DOHH2 (cell line): ENCODE data around the gene USP17L29.
"Not testable (repeated sequence)": the region's sequence is repeated elsewhere in the genome, so short reads cannot be mapped to it uniquely, and the experiment has no call there.

Experiments
- H3F3A ChIP-seq: fragments of 200-600 bp; sonication (generic), shearing (Covaris generic); 2 replicates; pipeline ENCODE4 v1.6.0; 2016; ENCODE audit warnings: antibody characterized with exemption, mild to moderate bottlenecking; ENCODE audit not compliant: control insufficient read depth, insufficient read depth
- H3K27ac ChIP-seq: fragments of 200-600 bp; sonication (generic); 2 replicates; pipeline ENCODE4 v1.5.1; 2014; ENCODE audit warnings: low read depth, mild to moderate bottlenecking, low read length, moderate library complexity
- H3K27me3 ChIP-seq: fragments of 200-600 bp; sonication (generic); 2 replicates; pipeline ENCODE4 v1.6.1; 2014; ENCODE audit warnings: mild to moderate bottlenecking, low read length, mixed read lengths; ENCODE audit not compliant: control insufficient read depth
- H3K36me3 ChIP-seq: fragments of 200-600 bp; sonication (generic); 2 replicates; pipeline ENCODE4 v1.6.1; 2014; ENCODE audit warnings: mild to moderate bottlenecking, low read length, moderate library complexity, mixed read lengths; ENCODE audit not compliant: control insufficient read depth
- H3K4me1 ChIP-seq: fragments of 200-600 bp; sonication (generic); 2 replicates; pipeline ENCODE4 v1.6.1; 2014; ENCODE audit warnings: mild to moderate bottlenecking, low read length, mixed read lengths; ENCODE audit not compliant: control insufficient read depth
- H3K4me2 ChIP-seq: fragments of 200-600 bp; sonication (generic); 2 replicates; pipeline ENCODE4 v1.6.0; 2014; ENCODE audit warnings: mild to moderate bottlenecking, low read length, moderate library complexity
- H3K4me3 ChIP-seq: fragments of 200-600 bp; sonication (generic); 2 replicates; pipeline ENCODE4 v1.5.1; 2014; ENCODE audit warnings: mild to moderate bottlenecking, low read length, mixed read lengths
- H3K79me2 ChIP-seq: fragments of 200-600 bp; sonication (generic); 2 replicates; pipeline ENCODE4 v1.6.1; 2014; ENCODE audit warnings: mild to moderate bottlenecking, low read length, mixed read lengths; ENCODE audit not compliant: control insufficient read depth
- H3K9me2 ChIP-seq: fragments of 200-600 bp; sonication (generic); replicated peaks from 2 replicates; pipeline ENCODE4 v1.6.1; 2014; ENCODE audit warnings: mild to moderate bottlenecking, low read length, mixed read lengths; ENCODE audit not compliant: control insufficient read depth
- H3K9me3 ChIP-seq: fragments of 200-600 bp; sonication (generic); 2 replicates; pipeline ENCODE4 v1.6.1; 2014; ENCODE audit warnings: antibody characterized with exemption, low read length, mixed read lengths; ENCODE audit not compliant: control insufficient read depth, insufficient read depth
- H4K20me1 ChIP-seq: fragments of 200-600 bp; sonication (generic); 2 replicates; pipeline ENCODE4 v1.6.0; 2014; ENCODE audit warnings: low read depth, mild to moderate bottlenecking, antibody characterized with exemption, low read length, moderate library complexity; ENCODE audit not compliant: control insufficient read depth, insufficient read depth

The USP17L29 gene, protein sequence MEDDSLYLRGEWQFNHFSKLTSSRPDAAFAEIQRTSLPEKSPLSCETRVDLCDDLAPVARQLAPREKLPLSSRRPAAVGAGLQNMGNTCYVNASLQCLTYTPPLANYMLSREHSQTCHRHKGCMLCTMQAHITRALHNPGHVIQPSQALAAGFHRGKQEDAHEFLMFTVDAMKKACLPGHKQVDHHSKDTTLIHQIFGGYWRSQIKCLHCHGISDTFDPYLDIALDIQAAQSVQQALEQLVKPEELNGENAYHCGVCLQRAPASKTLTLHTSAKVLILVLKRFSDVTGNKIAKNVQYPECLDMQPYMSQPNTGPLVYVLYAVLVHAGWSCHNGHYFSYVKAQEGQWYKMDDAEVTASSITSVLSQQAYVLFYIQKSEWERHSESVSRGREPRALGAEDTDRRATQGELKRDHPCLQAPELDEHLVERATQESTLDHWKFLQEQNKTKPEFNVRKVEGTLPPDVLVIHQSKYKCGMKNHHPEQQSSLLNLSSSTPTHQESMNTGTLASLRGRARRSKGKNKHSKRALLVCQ

DNA sequence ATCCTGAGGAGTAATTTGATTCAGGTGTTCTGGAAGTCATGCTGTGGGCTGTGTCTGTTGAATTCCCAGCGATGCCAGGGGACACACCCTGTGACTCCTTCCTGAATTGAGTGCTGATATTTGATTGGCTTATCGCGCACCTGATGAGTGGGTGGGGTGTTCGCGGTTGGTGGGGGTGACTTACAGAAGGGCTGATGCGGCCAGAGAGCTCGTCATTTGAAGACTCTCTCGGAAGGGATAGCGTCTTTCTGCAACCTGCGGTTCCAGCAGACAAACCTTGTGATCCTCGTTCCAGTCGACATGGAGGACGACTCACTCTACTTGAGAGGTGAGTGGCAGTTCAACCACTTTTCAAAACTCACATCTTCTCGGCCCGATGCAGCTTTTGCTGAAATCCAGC, at the start of gene USP17L29:
Gene USP17L29, plus strand, starts transcription at position 301 of the 400 bp plus-strand sequence. Its CDS starts 0 bp downstream, at position 301.
- not testable (repeated sequence) for H3K36me3 ChIP-seq, H3K4me1 ChIP-seq, H3F3A ChIP-seq

DNA sequence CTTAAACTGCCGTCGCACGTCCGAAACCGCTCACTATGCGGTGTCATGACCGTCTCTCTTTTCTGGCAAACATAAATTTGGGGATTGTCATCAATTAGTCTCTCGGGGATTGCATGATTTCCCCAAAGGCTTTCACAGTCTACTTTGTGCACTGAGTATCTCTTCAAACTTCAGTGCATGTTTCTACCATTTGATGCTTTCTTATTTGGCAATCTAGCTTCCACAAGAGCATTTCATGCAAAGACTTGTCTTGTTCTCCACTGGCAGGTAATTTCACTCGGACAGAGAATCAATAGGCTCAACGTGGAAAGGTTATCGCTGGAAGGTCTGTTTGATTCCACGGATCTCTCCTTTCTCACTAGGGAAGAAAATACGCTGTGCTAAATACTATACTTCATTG, 29.2 kb upstream of the USP17L29 start:
- H3K4me3 ChIP-seq, H3K36me3 ChIP-seq, H3K79me2 ChIP-seq: not testable (repeated sequence)

More for the DNA sequence above, at the start of gene USP17L29:
- not testable (repeated sequence) for H4K20me1 ChIP-seq, H3K9me3 ChIP-seq, H3K79me2 ChIP-seq, H3K4me3 ChIP-seq, H3K27ac ChIP-seq, H3K9me2 ChIP-seq, H3K4me2 ChIP-seq, H3K27me3 ChIP-seq

GRCh38 chr4:9324865-9325264, 28.6 kb upstream of the USP17L29 start, which contains the start of gene USP17L24:
TSS of gene USP17L24 (plus strand) at chr4:9325165. CDS start at chr4:9325165, 0 bp downstream.
- not testable (repeated sequence) for H3K4me2 ChIP-seq, H3K9me2 ChIP-seq, H3F3A ChIP-seq, H3K36me3 ChIP-seq, H4K20me1 ChIP-seq, H3K27me3 ChIP-seq, H3K4me1 ChIP-seq, H3K4me3 ChIP-seq, H3K9me3 ChIP-seq, H3K79me2 ChIP-seq, H3K27ac ChIP-seq

More for the DNA sequence above, 29.2 kb upstream of the USP17L29 start:
- H3K9me3 ChIP-seq, H3K9me2 ChIP-seq, H3K4me2 ChIP-seq, H4K20me1 ChIP-seq, H3K4me1 ChIP-seq, H3F3A ChIP-seq, H3K27me3 ChIP-seq, H3K27ac ChIP-seq: not testable (repeated sequence)

GRCh38 chr4:9329611-9330010, 23.8 kb upstream of the USP17L29 start, which contains the start of gene USP17L25:
TSS of gene USP17L25 (plus strand) at chr4:9329911. CDS start at chr4:9329911, 0 bp downstream.
- not testable (repeated sequence) for H3K4me3 ChIP-seq, H3K79me2 ChIP-seq, H3K27me3 ChIP-seq, H3K4me1 ChIP-seq, H3K9me2 ChIP-seq, H3K36me3 ChIP-seq, H3K9me3 ChIP-seq, H4K20me1 ChIP-seq, H3K4me2 ChIP-seq, H3F3A ChIP-seq, H3K27ac ChIP-seq

GRCh38 chr4:9334358-9334757, 19.1 kb upstream of the USP17L29 start, which contains the start of gene USP17L26:
TSS of gene USP17L26 (plus strand) at chr4:9334658. CDS start at chr4:9334658, 0 bp downstream.
- not testable (repeated sequence) for H3K27me3 ChIP-seq, H3K9me2 ChIP-seq, H3K4me2 ChIP-seq, H3K27ac ChIP-seq, H3K4me3 ChIP-seq, H3K4me1 ChIP-seq, H3F3A ChIP-seq, H3K36me3 ChIP-seq, H3K79me2 ChIP-seq, H3K9me3 ChIP-seq, H4K20me1 ChIP-seq

DNA sequence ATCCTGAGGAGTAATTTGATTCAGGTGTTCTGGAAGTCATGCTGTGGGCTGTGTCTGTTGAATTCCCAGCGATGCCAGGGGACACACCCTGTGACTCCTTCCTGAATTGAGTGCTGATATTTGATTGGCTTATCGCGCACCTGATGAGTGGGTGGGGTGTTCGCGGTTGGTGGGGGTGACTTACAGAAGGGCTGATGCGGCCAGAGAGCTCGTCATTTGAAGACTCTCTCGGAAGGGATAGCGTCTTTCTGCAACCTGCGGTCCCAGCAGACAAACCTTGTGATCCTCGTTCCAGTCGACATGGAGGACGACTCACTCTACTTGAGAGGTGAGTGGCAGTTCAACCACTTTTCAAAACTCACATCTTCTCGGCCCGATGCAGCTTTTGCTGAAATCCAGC, 14.3 kb upstream of the USP17L29 start, which contains the start of gene USP17L5:
Gene USP17L5, plus strand, starts transcription at position 301 of the 400 bp plus-strand sequence. Its CDS starts 0 bp downstream, at position 301.
- H3K27me3 ChIP-seq, H3K36me3 ChIP-seq, H3K4me2 ChIP-seq, H3K4me1 ChIP-seq, H3K9me2 ChIP-seq, H3K9me3 ChIP-seq, H3F3A ChIP-seq, H3K27ac ChIP-seq, H3K4me3 ChIP-seq, H4K20me1 ChIP-seq, H3K79me2 ChIP-seq: not testable (repeated sequence)

GRCh38 chr4:9343848-9344247, 9.6 kb upstream of the USP17L29 start, which contains the start of gene USP17L27:
TSS of gene USP17L27 (plus strand) at chr4:9344148. CDS start at chr4:9344148, 0 bp downstream.
- H4K20me1 ChIP-seq, H3K27ac ChIP-seq, H3K9me2 ChIP-seq, H3F3A ChIP-seq, H3K9me3 ChIP-seq, H3K36me3 ChIP-seq, H3K79me2 ChIP-seq, H3K4me3 ChIP-seq, H3K4me1 ChIP-seq, H3K27me3 ChIP-seq, H3K4me2 ChIP-seq: not testable (repeated sequence)

- H3F3A ChIP-seq, H3K9me2 ChIP-seq, H3K79me2 ChIP-seq, H4K20me1 ChIP-seq, H3K4me3 ChIP-seq, H3K36me3 ChIP-seq, H3K27ac ChIP-seq, H3K4me2 ChIP-seq, H3K4me1 ChIP-seq, H3K9me3 ChIP-seq, H3K27me3 ChIP-seq: not testable (repeated sequence)
These were observed 4.8 kb upstream of the USP17L29 start, which contains the start of gene USP17L28 for GRCh38 chr4:9348593-9348992. TSS of gene USP17L28 (plus strand) at chr4:9348893. CDS start at chr4:9348893, 0 bp downstream.
